Vagina (tissue), 2 donors: ENCODE measurements around the gene PLA2G4C.

Source experiments
- CTCF ChIP-seq, 3 experiments: fragments of 450-650 bp in 2 of 3; fragments of 200-600 bp in 1 of 3; sonication (generic) in 1 of 3; IDR thresholded peaks; one replicate each; pipeline ENCODE4 v1.5.1; 2017 to 2019; ENCODE audit warnings: antibody characterized with exemption in 3 of 3, mild to moderate bottlenecking in 2 of 3, moderate library complexity in 2 of 3
- POLR2A ChIP-seq, 2 donors: fragments of 450-650 bp; IDR thresholded peaks; one replicate each; pipeline ENCODE4 v1.6.1; 2017; ENCODE audit warnings: antibody characterized with exemption in 2 of 2, mild to moderate bottlenecking in 2 of 2, moderate library complexity in 2 of 2

- TF ChIP-seq CTCF (IDR thresholded peaks at IDR 0.05) (no peak), POLR2A (IDR thresholded peaks at IDR 0.05) (no peak)
These were observed 51.3 kb downstream of the PLA2G4C start for GRCh38 chr19:48059331-48059730.
